Stimulated activated CD8-positive, alpha-beta memory T cell treated with anti-CD3 and anti-CD28 coated beads, Interleukin-7, amount 100 ng/mL, for 4 hours (primary cell): ENCODE data around the gene SH2D6.
"Not testable (repeated sequence)": the region's sequence is repeated elsewhere in the genome, so short reads cannot be mapped to it uniquely, and the experiment has no call there.

ENCODE experiments used
- DNase-seq, 2 donors: peaks; one replicate each; pipeline ENCODE4 v3.0.0-alpha.2; 2020; ENCODE audit warnings: low read depth in 2 of 2

The SH2D6 gene

DNA sequence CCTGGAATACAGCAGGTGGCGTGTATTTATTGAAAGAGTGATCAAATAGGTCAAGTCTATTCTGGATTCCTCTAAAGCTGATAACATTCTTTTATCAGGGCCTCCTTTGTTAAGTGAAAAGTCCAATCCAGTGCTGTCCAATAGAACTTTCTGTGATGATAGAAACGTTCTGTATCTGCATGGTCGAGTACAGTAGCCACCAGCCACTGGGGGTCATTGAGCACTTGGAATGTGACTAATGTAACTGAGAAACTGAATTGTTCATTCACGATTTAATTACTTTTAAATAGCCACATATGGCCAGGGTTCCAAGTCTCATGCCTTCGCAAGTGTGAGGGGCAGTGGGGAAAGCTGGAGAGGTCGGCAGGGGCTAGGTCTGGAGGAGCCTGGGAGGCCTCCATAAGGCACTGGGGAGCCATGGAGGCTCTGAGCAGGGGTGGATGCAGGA, 20.5 kb downstream of the SH2D6 start:
- DNase-seq: no peak

DNA sequence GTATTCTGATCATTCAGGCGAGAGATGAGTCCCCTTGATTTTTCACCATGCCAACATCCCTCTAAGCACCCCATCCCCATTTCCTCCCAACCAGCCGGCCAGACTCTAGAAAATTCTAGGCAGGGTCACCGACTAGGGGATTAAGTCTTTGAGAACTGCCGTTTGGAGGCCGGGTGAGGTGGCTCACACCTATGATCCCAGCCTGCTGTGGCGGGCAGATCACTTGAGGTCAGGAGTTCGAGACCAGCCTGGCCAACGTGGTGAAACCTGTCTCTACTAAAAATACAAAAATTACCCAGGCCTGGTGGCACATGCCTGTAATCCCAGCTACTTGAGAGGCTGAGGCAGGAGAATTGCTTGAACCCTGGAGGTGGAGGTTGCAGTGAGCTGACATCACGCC, 21.1 kb downstream of the SH2D6 start:
- not testable (repeated sequence) for DNase-seq

DNA sequence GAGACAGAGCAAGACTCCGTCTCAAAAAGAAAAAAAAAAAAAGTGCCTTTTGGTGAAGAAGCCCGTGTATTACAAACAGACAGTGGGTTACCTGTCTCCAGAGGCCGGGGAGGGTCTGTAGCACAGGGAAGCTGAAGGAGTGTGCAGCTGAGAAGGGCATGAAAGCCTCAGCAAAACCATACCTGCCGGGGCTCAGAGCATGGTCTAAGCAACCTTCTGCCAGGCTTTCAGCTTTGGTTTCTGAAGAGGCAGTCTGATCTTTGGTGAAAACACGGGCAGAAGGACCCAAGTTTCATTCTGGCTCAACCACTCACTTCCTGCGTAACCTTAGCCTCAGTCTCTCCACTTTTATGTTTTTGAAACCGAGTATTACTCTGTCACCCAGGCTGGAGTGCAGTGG, 21.5 kb downstream of the SH2D6 start:
- DNase-seq: no peak

DNA sequence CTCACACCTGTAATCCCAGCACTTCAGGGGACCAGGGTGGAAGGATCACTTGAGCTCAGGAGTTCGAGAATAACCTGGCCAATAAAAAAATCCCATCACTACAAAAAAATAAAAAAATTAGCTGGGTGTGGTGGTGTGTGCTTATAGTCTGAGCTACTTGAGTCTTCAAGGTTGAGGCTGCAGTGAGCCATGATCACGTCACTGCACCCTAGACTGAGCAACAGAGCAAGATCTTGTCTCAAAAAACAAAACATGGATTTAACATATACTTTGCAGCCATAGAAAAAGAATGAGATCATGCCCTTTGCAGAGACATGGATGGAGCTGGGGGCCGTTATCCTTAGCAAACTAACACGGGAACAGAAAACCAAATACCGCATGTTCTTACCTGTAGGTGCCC, 22.2 kb downstream of the SH2D6 start:
- no peak for DNase-seq

DNA sequence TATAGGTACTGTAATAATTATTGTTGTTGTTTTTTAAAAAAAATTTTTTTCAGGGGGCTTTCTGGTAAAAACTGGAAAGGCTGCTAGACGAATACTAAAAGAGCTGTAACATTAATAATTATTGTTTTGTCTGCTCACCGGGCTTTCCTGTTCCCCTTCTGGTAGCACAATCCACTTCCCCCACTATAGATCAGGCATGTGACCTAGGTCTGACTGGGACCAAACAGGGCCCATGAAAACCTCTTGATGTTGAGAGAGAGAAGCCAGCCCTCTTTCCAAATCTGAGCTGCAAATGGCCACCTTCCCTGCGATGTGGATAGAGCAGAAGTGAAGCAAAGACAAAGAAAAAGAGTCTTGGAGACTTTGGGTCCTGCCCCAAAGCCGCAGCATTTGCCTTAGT, 23.4 kb downstream of the SH2D6 start:
- no peak for DNase-seq

DNA sequence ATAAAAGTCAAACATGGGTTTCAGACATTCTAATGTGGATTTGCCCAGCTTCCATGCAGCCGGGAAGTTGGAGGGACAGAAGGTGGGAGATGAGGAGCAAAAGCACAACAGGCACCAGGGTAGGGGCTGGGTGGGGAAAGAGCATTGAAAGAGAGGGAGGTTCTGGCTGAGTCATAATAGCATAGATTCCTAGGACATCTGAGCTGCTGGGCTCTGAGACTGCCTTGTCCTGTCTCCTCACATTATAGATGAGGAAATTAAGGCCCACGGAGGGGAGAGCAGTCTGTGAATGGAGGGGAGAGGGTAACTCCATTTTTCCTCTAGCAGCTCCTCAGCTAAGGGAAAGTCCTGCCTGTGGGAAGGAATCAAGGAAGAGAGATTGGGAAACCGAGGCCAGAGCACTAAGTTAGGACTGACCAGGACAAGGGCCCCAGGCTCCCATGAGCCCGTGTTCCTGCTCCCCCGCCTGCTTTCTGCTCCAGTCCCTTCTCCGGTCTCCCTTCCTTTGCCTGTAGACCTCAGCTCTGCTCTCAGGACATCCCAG, 26.2 kb downstream of the SH2D6 start:
- no peak for DNase-seq

DNA sequence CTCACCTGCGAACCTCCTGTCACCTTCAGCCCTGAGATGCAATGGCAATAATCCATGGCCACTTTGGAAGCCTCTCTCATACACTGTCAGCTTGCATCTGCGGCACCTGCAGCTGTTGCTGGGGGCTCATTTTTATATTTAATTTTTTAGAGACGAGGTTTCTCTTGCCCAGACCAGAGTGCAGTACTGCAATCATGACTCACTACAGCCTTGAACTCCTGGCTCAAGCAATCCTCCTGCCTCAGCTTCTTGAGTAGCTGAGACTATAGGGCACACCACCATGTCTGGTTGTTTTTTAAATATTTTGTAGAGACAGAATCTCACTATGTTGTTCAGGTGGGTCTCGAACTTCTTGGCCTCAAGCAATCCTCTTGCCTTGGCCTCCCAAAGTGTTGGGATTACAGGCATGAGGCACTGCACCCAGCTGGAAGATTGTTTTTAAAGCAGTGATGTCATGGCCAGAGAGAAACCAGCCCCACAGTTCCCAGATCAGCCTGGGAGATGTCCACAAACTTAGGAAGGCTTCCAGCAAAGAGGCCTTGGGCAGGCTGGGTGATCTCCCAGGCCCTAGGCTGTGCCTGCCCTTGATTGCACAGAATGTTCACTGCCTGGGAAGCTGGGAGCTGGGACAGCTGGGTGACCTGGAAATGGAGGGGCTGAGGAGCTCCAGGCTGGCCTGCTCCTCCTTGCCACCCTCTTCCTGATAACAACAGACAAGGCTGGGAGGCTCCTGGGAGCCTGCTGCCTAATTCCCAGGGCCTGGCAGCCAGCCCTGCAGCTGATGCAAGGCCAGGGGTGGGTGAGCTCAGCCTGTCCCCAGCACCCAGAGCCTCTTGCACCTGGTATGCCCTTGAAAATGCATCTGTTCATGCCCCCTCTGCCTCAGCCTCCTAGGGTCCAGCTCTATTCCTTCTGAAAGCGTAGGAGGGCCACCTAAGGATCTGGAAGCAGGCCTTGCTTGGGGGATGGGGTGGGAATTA, 27.1 kb downstream of the SH2D6 start:
- no peak for DNase-seq

DNA sequence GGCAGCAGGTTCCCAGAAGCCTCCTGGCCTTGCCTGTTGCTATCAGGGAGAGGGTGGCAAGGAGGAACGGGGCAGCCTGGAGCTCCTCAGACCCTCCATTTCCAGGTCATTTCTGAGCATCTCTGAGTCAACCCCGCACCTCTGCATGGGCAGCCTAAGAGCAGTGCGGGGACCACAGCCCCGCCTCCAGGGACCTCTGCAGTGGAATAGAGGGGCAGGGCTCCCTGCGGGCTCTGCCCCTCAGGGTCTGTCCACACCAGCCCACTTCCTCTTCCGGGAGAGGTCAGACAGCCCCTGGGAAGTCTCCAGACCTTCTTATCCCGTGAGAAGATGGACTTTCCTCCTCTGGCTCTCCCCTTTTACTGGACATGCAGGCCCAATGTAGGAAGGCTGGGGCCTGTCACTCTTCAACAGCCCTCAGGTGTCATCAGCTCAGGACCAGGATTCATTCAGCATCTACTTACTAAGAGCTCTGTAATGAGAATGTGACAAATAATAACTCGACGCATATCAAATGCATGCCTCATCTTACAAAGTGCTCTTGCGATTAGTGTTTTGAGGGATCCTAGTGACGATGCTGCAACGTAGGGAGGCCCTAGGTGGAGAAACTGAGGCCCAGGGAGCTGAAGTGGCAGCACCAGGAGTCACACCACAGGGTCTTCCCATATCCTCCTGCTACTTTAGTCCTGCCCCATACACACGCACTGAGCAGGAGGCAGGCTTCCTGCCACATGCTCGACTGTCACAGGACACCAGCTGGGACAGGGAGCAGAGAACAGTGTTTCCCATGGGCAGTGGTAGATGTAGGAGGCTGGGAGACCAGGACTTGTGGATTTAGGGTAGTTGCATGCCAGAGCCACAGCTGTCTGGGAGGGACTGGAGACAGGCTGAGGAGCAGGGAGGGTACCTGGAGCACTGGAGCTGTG, 28.0 kb downstream of the SH2D6 start:
- DNase-seq: no peak

DNA sequence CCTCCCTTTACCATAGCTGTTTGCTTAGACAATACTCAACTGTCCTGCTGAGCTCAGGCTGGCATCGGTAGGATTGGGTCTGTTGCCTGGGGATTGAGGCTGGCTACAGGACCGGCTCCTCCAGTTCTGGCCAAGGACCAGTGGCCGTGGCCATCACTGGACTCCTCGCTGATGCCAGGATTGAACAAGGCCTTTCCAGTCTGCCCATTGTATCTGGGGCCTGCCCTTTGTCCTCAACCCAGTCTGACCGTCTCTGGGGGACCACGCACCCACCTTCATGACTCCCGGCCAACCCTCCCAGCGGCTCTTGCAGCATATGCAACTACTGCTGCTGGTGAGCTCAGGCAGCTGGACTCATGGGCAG, 28.7 kb downstream of the SH2D6 start:
- no peak for DNase-seq

DNA sequence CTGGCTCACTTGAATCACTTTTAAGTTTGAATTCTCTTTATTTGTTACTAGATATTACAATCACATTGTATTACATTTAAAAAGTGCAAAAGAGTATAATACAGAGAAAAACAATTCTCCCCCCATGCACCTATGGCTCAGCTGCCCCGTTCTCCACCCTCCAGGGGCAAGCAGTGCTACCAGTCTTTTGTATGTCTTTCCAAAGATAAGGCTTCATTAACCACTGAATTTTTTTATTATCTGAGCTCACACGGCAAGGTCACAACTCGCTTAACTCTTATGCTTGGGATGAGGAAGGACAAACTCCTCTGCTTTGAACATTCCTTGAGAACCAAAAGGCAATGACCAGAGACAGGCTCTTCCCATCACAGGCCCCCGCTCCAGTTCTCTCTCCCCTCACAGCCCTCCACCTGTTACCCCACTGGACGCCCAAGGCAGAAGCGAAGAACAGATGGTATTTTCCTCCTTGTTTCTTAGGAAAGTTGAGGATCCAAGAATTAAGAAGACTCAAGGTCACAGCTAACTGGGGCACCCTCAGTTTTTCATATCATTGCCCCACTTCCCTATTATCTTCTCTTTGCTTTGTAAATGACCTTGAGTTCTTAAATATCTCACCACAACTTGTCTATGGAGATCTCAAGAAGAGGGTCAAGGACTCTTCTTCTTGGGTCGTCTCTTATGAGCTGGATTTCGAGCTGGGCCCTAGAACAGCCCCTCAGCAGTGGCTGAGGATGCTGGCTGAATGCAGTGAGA, 30.1 kb downstream of the SH2D6 start:
- DNase-seq: no peak

DNA sequence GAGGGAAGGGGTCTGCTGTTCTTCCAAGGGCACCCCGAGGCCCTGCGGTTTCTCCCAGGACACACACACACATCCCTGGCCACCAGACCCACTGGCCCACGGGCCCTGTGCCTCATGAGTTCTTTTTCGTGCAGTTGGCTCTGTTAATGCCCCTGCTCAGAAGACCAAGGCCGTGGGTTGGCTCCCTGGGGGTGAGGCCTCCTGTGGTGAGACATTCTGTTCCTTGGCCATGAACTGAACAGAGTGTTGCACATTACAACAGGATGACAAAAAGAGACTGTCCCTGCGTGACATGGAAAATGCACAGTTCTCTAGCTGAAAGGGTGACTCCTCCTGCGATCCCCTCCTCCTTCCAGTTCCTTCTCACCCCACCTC, 30.7 kb downstream of the SH2D6 start:
- no peak for DNase-seq

DNA sequence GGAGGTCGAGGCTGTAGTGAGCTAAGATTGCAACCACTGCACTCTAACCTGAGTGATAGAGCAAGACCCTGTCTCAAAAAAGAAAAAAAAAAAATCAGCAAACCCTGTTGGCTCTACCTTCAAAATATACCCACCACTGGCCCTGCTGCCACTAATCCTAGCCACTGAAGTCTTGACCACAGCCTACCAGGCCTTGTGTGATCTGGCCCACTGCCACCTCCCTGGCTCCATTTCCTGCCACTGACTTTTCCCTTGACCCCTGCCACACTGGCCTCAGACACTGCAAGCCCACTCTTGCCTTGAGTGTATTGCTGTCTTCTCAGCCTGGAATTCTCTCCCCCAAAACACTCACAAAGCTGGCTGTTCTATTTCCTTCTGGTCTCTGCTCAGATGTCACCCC, 33.7 kb downstream of the SH2D6 start:
- DNase-seq: no peak

DNA sequence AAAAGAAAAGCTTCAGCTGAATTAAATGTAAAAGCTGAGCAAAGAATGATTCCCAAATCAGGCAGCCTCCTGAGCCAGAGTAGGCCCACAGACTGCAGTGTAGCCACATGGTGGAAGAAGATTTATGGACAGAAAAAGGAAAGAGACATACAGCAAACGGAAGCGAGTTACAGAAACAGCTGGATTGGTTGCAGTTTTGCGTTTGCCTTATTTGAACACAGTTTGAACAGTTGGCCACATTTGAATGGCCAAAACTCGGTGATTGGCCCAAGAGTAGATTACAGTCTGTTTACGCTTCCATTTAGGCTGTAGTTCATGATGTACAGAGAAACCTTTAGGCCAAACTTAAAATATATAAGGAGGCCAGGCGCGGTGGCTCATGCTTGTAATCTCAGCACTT, 35.1 kb downstream of the SH2D6 start:
- no peak for DNase-seq

DNA sequence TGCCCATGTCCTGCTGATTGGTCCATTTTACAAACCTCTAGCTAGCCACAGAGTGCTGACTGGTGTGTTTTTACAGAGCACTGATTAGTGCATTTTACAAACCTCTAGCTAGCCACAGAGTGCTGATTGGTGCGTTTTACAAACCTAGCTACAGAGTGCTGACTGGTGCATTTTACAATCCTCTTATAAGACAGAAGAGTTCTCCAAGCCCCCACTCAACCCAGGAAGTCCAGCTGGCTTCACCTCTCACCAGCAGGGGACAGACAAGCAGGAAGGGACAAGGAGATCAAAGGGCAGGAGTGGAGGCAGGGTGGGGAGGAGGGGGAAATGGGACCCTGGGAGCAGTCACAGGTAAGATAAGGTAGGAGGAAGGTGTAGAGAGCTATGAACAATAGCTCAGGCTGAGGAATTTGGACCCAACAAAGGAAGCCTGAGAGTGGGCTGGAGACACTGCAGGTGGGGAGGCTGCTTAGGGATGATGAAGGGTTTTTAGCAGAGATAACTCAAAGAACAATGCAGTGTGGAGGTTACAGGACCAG, 37.1 kb downstream of the SH2D6 start:
- no peak for DNase-seq

DNA sequence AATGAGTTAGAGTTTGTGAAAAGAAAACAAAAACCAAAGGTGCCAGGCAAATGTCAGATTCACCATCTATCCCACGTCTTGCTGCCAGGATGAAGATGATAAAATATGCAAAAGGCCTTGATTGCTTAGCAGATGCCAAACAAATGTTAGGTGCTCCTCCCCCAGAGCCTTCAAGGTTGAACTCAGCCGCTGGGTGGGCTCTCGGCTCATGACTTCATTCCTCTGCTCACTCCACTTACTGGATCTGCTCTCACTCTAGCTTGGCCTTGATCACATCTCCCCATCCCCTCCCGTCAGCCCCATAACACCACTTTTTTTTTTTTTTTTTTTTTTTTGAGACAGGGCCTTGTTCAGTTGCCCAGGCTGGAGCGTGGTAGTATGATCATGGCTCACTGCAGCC, 38.5 kb downstream of the SH2D6 start:
- no peak for DNase-seq

DNA sequence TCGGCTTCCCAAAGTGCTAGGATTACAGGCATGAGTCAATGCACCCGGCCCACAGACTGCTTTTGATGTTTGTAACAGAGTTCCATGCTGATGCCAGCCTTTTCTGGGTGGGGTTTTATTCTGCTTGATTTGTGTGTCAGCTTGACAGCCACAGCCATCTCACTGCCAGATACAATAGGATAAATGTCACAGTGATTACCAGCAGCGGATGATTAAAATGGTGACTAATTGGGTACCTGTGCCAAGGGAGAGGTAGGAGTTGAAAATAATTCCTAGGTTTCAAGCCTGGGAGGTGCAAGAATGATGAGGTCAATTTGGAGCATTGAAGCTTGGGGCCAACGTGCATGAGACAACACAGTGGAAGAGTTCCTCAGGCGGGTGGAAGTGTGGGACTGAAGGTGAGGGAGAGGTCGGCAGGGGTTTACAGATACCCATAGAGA, 39.4 kb downstream of the SH2D6 start:
- DNase-seq: no peak

DNA sequence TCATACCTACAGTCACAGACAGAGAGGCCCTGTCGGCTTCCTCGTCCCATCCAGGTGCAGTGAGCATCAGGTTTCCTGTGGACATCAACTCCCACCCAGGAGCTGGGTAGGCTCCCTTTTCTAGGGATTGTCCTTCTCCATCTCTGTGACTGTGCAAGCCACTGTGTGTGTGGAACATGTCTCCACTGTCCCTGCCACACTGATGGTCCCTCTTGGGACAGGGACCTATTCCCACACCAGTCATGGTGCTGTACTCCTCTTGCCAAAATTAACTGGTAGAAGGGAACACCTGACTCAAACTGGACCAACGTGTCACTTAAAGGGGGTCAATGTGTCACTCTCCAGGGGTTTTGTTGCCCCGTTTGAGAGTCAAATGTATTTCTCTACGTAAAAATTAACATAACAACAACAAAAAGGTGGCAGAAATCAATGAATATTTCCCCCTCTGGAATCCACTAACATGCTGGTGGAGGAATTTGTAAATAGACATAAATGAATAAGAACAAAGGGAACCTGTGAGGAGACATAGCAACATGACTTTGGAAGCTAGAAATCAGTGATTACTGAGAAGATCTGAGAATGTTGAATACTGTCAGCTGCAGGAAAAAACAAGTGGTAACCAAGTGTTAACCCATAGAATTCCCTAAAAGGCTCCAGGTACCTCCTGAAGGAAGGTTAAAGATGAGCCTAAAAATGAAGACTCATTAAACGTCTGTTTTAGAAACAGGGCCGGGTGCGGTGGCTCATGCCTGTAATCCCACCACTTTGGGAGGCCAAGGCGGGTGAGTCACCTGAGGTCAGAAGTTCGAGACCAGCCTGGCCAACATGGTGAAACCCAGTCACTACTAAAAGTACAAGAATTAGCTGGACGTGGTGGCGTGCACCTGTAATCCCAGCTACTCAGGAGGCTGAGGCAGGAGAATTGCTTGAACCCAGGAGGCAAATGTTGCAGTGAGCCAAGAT, 40.4 kb downstream of the SH2D6 start:
- DNase-seq: no peak

DNA sequence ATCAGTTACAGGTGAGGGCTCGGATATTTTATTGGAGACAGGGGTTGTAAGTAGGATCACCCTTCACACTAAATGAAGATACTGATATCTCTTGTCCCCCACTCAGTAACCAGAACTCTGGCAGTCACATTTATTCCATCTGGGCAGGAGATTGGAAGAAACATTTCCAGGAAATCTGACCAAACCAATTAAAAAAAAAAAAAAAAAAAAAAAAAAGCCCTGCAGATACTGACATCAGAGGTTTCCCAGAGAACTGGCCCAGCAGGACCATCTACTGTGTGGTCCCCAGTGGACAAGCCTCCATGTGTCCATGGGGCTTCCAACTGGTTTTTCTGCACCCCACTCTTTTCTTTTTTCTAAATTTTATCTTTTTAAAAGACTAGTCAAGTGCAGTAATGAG, 41.3 kb downstream of the SH2D6 start:
- DNase-seq: no peak

DNA sequence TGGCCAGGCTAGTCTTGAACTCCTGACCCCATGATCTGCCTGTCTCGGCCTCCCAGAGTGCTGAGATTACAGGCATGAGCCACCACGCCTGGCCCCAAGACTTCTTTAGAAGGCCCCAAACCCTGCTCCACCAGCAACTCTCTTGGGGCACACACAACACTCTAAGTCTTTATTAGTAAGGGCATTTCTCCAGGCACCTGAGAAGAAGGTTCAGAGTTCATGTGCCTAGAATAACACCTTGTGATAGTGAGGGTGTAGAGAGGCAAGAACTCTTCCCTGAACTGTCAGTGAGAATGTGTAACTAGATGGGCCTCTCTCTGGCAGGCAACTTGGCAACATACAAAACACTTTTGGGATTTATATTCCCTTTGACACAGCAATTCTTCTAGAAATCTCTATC, 43.8 kb downstream of the SH2D6 start:
- DNase-seq: no peak

DNA sequence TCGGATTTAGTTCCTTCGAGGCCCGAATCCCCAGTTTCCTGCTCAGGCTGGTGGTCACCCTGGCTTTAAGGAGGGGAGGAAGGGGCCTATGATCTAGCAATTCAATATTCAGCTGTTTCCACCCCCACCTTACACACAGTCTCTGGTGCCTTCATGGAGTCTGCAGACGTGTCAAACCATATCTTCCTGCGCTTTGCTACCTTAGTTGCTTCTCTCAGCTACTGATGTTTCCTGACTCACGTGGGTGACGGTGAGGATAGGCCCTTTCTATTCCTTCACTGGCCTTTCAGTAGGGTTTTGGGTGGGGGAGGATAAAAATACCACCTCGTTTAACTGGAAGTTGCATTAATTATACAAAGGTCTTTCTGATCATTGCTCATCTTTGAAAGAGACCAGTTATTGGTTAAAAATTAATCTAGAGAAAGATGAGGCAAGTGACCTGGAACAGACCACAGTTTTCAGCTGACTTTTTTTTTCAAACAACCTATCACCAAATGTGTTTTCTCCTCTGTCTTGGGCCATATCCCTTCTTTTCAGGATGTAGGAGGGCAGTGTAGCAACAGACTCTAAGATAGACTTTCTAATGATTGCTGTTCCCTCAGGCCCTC, 49.7 kb downstream of the SH2D6 start:
- DNase-seq: no peak
